SU-DHL-6 (cell line): Measurements from ENCODE around the gene MYO5C.

Experiments used
- H2AFZ ChIP-seq: fragments of 200-600 bp; sonication (generic); 2 replicates; pipeline ENCODE4 v1.6.1; 2014; ENCODE audit warnings: low read depth, mild to moderate bottlenecking, moderate library complexity, mixed read lengths, antibody characterized with exemption, low read length; ENCODE audit not compliant: severe bottlenecking
- H3F3A ChIP-seq: fragments of 200-600 bp; shearing (Covaris generic); 2 replicates; pipeline ENCODE4 v1.6.0; 2016; ENCODE audit warnings: antibody characterized with exemption, mild to moderate bottlenecking; ENCODE audit not compliant: insufficient read depth
- H3K27ac ChIP-seq: fragments of 200-600 bp; sonication (generic); 2 replicates; pipeline ENCODE4 v1.5.1; 2016; ENCODE audit warnings: low read depth, mild to moderate bottlenecking, low read length, moderate library complexity, mixed read lengths
- H3K27me3 ChIP-seq: fragments of 200-600 bp; sonication (generic), shearing (Covaris generic); 2 replicates; pipeline ENCODE4 v1.6.0; 2014; ENCODE audit warnings: mild to moderate bottlenecking, low read length
- H3K36me3 ChIP-seq: fragments of 200-600 bp; sonication (generic); 2 replicates; pipeline ENCODE4 v1.6.1; 2014; ENCODE audit warnings: mild to moderate bottlenecking, low read length, mixed read lengths
- H3K4me2 ChIP-seq: fragments of 300-600, 200-600 bp; shearing (Covaris generic), sonication (generic); 2 replicates; pipeline ENCODE4 v1.6.0; 2014; ENCODE audit warnings: low read length, low read depth, mild to moderate bottlenecking; ENCODE audit not compliant: poor library complexity, severe bottlenecking
- H3K4me3 ChIP-seq: fragments of 200-600 bp; sonication (generic); 2 replicates; pipeline ENCODE4 v1.5.1; 2014; ENCODE audit warnings: antibody characterized with exemption, low read length, mild to moderate bottlenecking, mixed read lengths; ENCODE audit not compliant: insufficient read depth, poor library complexity, severe bottlenecking
- H3K79me2 ChIP-seq: fragments of 200-600 bp; sonication (generic); 2 replicates; pipeline ENCODE4 v1.6.1; 2014; ENCODE audit warnings: mild to moderate bottlenecking, low read length, moderate library complexity; ENCODE audit not compliant: insufficient read depth
- H3K9ac ChIP-seq: fragments of 200-600 bp; sonication (generic); 2 replicates; pipeline ENCODE4 v1.7.0; 2014; ENCODE audit warnings: mild to moderate bottlenecking, low read length
- H3K9me2 ChIP-seq: fragments of 200-600 bp; sonication (generic); replicated peaks from 2 replicates; pipeline ENCODE4 v1.6.1; 2014; ENCODE audit warnings: low read length; ENCODE audit not compliant: insufficient read depth
- H3K9me3 ChIP-seq: fragments of 200-600 bp; sonication (generic); 2 replicates; pipeline ENCODE4 v1.6.1; 2014; ENCODE audit warnings: low read length, mixed read lengths; ENCODE audit not compliant: insufficient read depth
- H4K20me1 ChIP-seq: fragments of 200-600 bp; sonication (generic); 2 replicates; pipeline ENCODE4 v1.6.1; 2014; ENCODE audit warnings: low read depth, mild to moderate bottlenecking, antibody characterized with exemption, low read length, moderate library complexity, mixed read lengths
- EZH2phosphoT487 ChIP-seq: fragments of 200-600 bp; sonication (generic), shearing (Covaris generic); conservative IDR thresholded peaks from 2 replicates; pipeline ENCODE4 v1.6.1; 2018; ENCODE audit warnings: mild to moderate bottlenecking, antibody characterized with exemption, low read length, moderate library complexity, mixed read lengths
- TF ChIP-seq, protein P1 (sequence below): fragments of 200-600 bp; sonication (generic); IDR thresholded peaks from one replicate; pipeline ENCODE4 v1.5.1; 2017; ENCODE audit warnings: antibody characterized with exemption, mild to moderate bottlenecking, low read length, moderate library complexity; ENCODE audit not compliant: insufficient read depth, poor library complexity, severe bottlenecking

The MYO5C gene

DNA sequence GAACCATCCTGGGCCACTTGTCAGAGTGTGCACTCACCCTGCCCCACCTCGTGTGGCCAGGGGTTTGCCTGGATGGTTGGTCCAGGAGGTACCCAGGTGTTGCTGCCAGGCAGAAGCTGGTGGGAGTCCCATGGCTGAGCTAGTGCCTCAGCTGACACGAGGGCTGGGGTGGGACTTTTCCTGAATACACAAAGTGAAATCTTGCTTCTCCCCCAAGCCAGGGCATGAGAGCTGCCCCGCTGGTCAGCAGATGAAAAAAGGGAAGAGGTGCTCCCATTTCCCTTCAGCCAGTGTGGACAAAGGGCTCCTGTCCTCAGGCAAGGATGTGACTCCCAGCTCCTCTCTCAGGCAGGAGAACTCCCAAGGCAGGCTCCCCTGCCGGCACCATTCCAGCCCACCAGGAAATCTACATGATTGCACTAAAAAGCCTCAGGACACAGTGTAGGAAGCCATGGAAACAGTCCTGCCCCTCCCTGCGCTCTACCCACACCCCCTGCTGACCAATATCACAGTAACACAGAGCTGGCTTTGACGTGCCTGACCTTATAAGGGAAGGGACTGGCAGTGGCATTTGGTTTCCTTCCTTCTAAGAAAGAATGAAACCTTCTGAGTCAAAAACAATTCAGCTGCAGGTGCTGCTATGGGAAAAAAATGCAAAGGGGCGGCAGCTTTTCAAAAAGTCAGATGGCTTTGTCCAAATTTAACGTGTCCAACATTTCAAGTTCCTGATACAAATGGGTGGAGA is 33.9 kb downstream of the MYO5C start:
- no peak overlapping the region for H3K27ac ChIP-seq
- no peak for TF ChIP-seq EZH2phosphoT487
- TF ChIP-seq, protein P1, sequence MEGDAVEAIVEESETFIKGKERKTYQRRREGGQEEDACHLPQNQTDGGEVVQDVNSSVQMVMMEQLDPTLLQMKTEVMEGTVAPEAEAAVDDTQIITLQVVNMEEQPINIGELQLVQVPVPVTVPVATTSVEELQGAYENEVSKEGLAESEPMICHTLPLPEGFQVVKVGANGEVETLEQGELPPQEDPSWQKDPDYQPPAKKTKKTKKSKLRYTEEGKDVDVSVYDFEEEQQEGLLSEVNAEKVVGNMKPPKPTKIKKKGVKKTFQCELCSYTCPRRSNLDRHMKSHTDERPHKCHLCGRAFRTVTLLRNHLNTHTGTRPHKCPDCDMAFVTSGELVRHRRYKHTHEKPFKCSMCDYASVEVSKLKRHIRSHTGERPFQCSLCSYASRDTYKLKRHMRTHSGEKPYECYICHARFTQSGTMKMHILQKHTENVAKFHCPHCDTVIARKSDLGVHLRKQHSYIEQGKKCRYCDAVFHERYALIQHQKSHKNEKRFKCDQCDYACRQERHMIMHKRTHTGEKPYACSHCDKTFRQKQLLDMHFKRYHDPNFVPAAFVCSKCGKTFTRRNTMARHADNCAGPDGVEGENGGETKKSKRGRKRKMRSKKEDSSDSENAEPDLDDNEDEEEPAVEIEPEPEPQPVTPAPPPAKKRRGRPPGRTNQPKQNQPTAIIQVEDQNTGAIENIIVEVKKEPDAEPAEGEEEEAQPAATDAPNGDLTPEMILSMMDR, result no peak
- no peak overlapping the region for H3K9ac ChIP-seq
- no peak overlapping the region for H3K4me3 ChIP-seq
- no peak overlapping the region for H3K4me2 ChIP-seq
- H3K79me2 ChIP-seq, result no peaks in the 10 kb centered on the region
- H3K9me3 ChIP-seq, result no peaks in the 10 kb centered on the region
- H3K27me3 ChIP-seq, result no peaks in the 10 kb centered on the region
- no peak overlapping the region for H2AFZ ChIP-seq
- H3K9me2 ChIP-seq, result no peaks in the 10 kb centered on the region
- no peaks in the 10 kb centered on the region for H4K20me1 ChIP-seq
- no peaks in the 10 kb centered on the region for H3K36me3 ChIP-seq
- H3F3A ChIP-seq, result no peaks in the 10 kb centered on the region

DNA sequence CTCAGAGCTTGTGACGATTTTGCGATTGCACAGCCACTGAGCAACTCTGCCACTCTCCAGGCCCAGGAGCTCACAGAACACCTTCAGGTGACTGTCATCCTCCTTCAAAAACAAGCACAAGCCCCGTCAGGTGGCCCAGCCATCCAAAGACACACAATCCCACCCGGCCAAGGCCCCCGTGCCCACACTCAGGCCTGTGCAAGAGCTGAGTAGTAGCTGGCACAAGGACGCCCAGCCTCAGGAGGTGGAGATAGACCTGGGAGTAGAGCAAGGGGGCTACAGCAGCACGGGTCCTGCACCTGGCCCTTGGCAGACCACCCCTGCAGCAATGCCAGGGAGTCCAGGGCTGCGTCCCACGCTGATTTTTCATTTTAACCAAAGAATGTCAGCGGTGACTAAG is 34.6 kb downstream of the MYO5C start:
- no peak overlapping the region for H3K4me2 ChIP-seq

GRCh38 chr15:52259503-52259902 is 36.1 kb downstream of the MYO5C start:
- Histone ChIP-seq H3K79me2 (no peaks in the 10 kb centered on the region), H3K27ac (no peak overlapping the region), H3K9me2 (no peaks in the 10 kb centered on the region), H4K20me1 (no peaks in the 10 kb centered on the region), H3K4me3 (no peak overlapping the region), H3K4me2 (no peak overlapping the region), H3K9ac (no peak overlapping the region), H2AFZ (no peak overlapping the region), H3K9me3 (no peaks in the 10 kb centered on the region), H3F3A (no peaks in the 10 kb centered on the region), H3K27me3 (no peaks in the 10 kb centered on the region), H3K36me3 (no peaks in the 10 kb centered on the region)
- no peak for TF ChIP-seq EZH2phosphoT487
- TF ChIP-seq, protein P1, result no peak

More for the DNA sequence above, 34.6 kb downstream of the MYO5C start:
- Histone ChIP-seq H3K36me3 (no peaks in the 10 kb centered on the region), H3K27ac (no peak overlapping the region), H3K9me2 (no peaks in the 10 kb centered on the region), H3K9ac (no peak overlapping the region), H4K20me1 (no peaks in the 10 kb centered on the region), H3F3A (no peaks in the 10 kb centered on the region), H3K4me3 (no peak overlapping the region), H2AFZ (no peak overlapping the region), H3K79me2 (no peaks in the 10 kb centered on the region), H3K27me3 (no peaks in the 10 kb centered on the region), H3K9me3 (no peaks in the 10 kb centered on the region)
- TF ChIP-seq, protein P1, result no peak
- TF ChIP-seq EZH2phosphoT487, result no peak
